GM12801 (cell line): ENCODE measurements around the gene DIAPH1.

Experiments used
- TF ChIP-seq, protein P1 (sequence below): IDR thresholded peaks from one replicate; pipeline ENCODE4 v1.5.1; 2011; ENCODE audit warnings: control low read depth; ENCODE audit not compliant: insufficient read length; ENCODE audit errors: extremely low read depth

Gene DIAPH1

GRCh38 chr5:141488591-141489561 lies 129.9 kb downstream of the DIAPH1 start, which contains the start of gene PCDHGC5:
TSS of gene PCDHGC5 (plus strand) at chr5:141489081. CDS start at chr5:141489241, 160 bp downstream.
- TF ChIP-seq, protein P1, sequence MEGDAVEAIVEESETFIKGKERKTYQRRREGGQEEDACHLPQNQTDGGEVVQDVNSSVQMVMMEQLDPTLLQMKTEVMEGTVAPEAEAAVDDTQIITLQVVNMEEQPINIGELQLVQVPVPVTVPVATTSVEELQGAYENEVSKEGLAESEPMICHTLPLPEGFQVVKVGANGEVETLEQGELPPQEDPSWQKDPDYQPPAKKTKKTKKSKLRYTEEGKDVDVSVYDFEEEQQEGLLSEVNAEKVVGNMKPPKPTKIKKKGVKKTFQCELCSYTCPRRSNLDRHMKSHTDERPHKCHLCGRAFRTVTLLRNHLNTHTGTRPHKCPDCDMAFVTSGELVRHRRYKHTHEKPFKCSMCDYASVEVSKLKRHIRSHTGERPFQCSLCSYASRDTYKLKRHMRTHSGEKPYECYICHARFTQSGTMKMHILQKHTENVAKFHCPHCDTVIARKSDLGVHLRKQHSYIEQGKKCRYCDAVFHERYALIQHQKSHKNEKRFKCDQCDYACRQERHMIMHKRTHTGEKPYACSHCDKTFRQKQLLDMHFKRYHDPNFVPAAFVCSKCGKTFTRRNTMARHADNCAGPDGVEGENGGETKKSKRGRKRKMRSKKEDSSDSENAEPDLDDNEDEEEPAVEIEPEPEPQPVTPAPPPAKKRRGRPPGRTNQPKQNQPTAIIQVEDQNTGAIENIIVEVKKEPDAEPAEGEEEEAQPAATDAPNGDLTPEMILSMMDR: no peak

DNA sequence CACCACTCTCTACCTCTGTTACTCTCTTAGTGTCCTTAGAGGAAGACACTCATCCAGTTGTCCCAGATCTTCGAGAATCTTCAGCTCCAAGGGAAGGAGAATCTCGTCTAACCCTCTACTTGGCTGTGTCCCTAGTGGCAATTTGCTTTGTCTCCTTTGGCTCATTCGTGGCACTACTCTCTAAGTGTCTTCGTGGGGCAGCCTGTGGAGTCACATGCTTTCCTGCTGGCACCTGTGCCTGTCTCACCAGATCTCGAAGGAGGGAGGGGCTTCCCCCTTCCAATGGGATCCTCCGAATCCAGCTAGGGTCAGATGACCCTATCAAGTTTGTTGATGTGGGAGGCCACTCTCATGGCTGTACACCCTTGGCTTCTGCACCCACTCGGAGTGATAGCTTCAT lies 131.7 kb downstream of the DIAPH1 start:
- TF ChIP-seq, protein P1: no peak

- TF ChIP-seq, protein P1: no peak
These were observed 132.7 kb downstream of the DIAPH1 start for GRCh38 chr5:141486091-141486490.

GRCh38 chr5:141485321-141486055 lies 133.3 kb downstream of the DIAPH1 start:
- TF ChIP-seq, protein P1: no peak

GRCh38 chr5:141484641-141485311 lies 134.0 kb downstream of the DIAPH1 start, which contains the start of gene PCDHGC4:
TSS of gene PCDHGC4 (plus strand) at chr5:141485030. CDS start at chr5:141485174, 144 bp downstream.
- TF ChIP-seq, protein P1: no peak

- TF ChIP-seq, protein P1: no peak
These were observed 134.5 kb downstream of the DIAPH1 start for GRCh38 chr5:141484310-141484640.

GRCh38 chr5:141483902-141484301 lies 134.9 kb downstream of the DIAPH1 start:
- TF ChIP-seq, protein P1: no peak
